HepG2 (cell line): ENCODE data around the gene ZNF562. TPM values are rescaled to one million over a fixed set of nuclear protein-coding genes. Genes with fewer than 3 reads are reported as not detected.

Source experiments
- ATF7 ChIP-seq, 2 experiments: fragments of 450-650 bp in 1 of 2; sonication (generic) in 1 of 2; formaldehyde crosslinking in 1 of 2; IDR thresholded peaks; 2 replicates each; pipeline versions ENCODE4 v1.4.0 to v1.6.1; 2016 to 2020; ENCODE audit warnings: antibody characterized with exemption in 1 of 2, mild to moderate bottlenecking in 1 of 2, missing genetic modification reagents in 1 of 2
- ATF7-NPFF ChIP-seq: sonication (generic); formaldehyde crosslinking; IDR thresholded peaks from 2 replicates; pipeline ENCODE4 v1.8.1; 2023; ENCODE audit warnings: mild to moderate bottlenecking, low read depth, missing genetic modification reagents, moderate library complexity
- BRCA1 ChIP-seq: sonication (generic); formaldehyde crosslinking; IDR thresholded peaks from 2 replicates; pipeline ENCODE4 v1.4.0; 2020; ENCODE audit warnings: missing genetic modification reagents
- BRD4 ChIP-seq: sonication (generic); formaldehyde crosslinking; IDR thresholded peaks from 2 replicates; pipeline ENCODE4 v1.4.0; 2020; ENCODE audit warnings: missing genetic modification reagents
- FOXM1 ChIP-seq: sonication (generic); formaldehyde crosslinking; IDR thresholded peaks from 2 replicates; pipeline ENCODE4 v1.5.0; 2020; ENCODE audit warnings: missing genetic modification reagents
- HMG20A ChIP-seq: IDR thresholded peaks from 2 replicates; pipeline ENCODE4 v1.6.1; 2016; ENCODE audit warnings: borderline replicate concordance
- HMGXB3 ChIP-seq: sonication (generic); formaldehyde crosslinking; IDR thresholded peaks from 2 replicates; pipeline ENCODE4 v1.4.0; 2020; ENCODE audit warnings: missing genetic modification reagents, borderline replicate concordance
- PHF20 ChIP-seq: sonication (generic); formaldehyde crosslinking; IDR thresholded peaks from 2 replicates; pipeline ENCODE4 v1.5.0; 2020; ENCODE audit warnings: mild to moderate bottlenecking, missing genetic modification reagents
- SOX13 ChIP-seq, 3 experiments: fragments of 450-650 bp in 1 of 3; sonication (generic) in 1 of 3; formaldehyde crosslinking in 1 of 3; IDR thresholded peaks in 2 of 3; conservative IDR thresholded peaks in 1 of 3; 2 replicates each; pipeline versions ENCODE4 v1.5.0 to v1.6.1; 2016 to 2020; ENCODE audit warnings: antibody characterized with exemption in 1 of 3, mild to moderate bottlenecking in 1 of 3, missing compliant biosample characterization in 1 of 3, missing genetic modification reagents in 1 of 3, moderate library complexity in 1 of 3
- TCF7L2 ChIP-seq: IDR thresholded peaks from 2 replicates; pipeline ENCODE4 v1.6.1; 2011; ENCODE audit warnings: mild to moderate bottlenecking, low read depth, low read length, moderate library complexity
- ZNF20 ChIP-seq: sonication (generic); formaldehyde crosslinking; IDR thresholded peaks from 2 replicates; pipeline ENCODE4 v1.4.0; 2020; ENCODE audit warnings: mild to moderate bottlenecking, moderate library complexity, missing genetic modification reagents
- ZNF230 ChIP-seq: sonication (generic); formaldehyde crosslinking; IDR thresholded peaks from 2 replicates; pipeline ENCODE4 v1.4.0; 2020; ENCODE audit warnings: mild to moderate bottlenecking, missing genetic modification reagents
- ZNF350 ChIP-seq: sonication (generic); formaldehyde crosslinking; IDR thresholded peaks from 2 replicates; pipeline ENCODE4 v1.4.0; 2020; ENCODE audit warnings: mild to moderate bottlenecking, low read depth, missing genetic modification reagents, borderline replicate concordance
- ZNF776 ChIP-seq: sonication (generic); formaldehyde crosslinking; IDR thresholded peaks from 2 replicates; pipeline ENCODE4 v1.4.0; 2020; ENCODE audit warnings: mild to moderate bottlenecking, missing genetic modification reagents
- ZSCAN25 ChIP-seq: sonication (generic); formaldehyde crosslinking; IDR thresholded peaks from 2 replicates; pipeline ENCODE4 v1.8.0; 2022; ENCODE audit warnings: mild to moderate bottlenecking, missing genetic modification reagents
- ZSCAN9 ChIP-seq: IDR thresholded peaks from 2 replicates; pipeline ENCODE4 v1.6.1; 2016; ENCODE audit warnings: borderline replicate concordance
- polyA plus RNA-seq, 8 experiments: library from polyadenylated mRNA; depleted of rRNA in 3 of 8; stranded (reverse) in 7 of 8; unstranded in 1 of 8; fragments of >200 nt; fragmentation: Illumina TruSeq in 4 of 8; extraction: Trizol in 4 of 8; gene quantifications; 2 replicates each; pipeline versions ENCODE4 v1.2.1 to v1.2.3, GENCODE V29; 2011 to 2016; ENCODE audit warnings: low read depth in 4 of 8, missing spikeins in 1 of 8, mixed read lengths in 1 of 8; ENCODE audit not compliant: insufficient read depth in 1 of 8
- total RNA-seq, 5 experiments: library from RNA; depleted of rRNA; stranded (reverse); fragments of >200 nt; fragmentation: Illumina TruSeq; extraction: Trizol; gene quantifications; 2 replicates each; pipeline ENCODE4 v1.2.3, GENCODE V29; 2016; ENCODE audit warnings: low read depth in 1 of 5
- TF ChIP-seq, protein P1 (sequence below): sonication (generic); formaldehyde crosslinking; IDR thresholded peaks from 2 replicates; pipeline ENCODE4 v1.8.0; 2022; ENCODE audit warnings: mild to moderate bottlenecking, missing genetic modification reagents; ENCODE audit not compliant: insufficient replicate concordance
- TF ChIP-seq, protein P2 (sequence below): sonication (generic); formaldehyde crosslinking; IDR thresholded peaks from 2 replicates; pipeline ENCODE4 v1.9.0; 2021; ENCODE audit warnings: missing genetic modification reagents, mild to moderate bottlenecking, borderline replicate concordance

The ZNF562 gene
- total and polyA plus RNA-seq, 2 of the 13 experiments (the other 11 are each of a cell fraction or from before 2014, with no cell fraction given): 13.1 to 32.7 TPM

GRCh38 chr19:9674663-9675357 lies at the start of gene ZNF562 (continued):
- TF ChIP-seq, protein P1, sequence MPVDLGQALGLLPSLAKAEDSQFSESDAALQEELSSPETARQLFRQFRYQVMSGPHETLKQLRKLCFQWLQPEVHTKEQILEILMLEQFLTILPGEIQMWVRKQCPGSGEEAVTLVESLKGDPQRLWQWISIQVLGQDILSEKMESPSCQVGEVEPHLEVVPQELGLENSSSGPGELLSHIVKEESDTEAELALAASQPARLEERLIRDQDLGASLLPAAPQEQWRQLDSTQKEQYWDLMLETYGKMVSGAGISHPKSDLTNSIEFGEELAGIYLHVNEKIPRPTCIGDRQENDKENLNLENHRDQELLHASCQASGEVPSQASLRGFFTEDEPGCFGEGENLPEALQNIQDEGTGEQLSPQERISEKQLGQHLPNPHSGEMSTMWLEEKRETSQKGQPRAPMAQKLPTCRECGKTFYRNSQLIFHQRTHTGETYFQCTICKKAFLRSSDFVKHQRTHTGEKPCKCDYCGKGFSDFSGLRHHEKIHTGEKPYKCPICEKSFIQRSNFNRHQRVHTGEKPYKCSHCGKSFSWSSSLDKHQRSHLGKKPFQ: peak; percentile 72
- no peak for TF ChIP-seq ATF7-NPFF (CRISPR knock-in tag)
- TF ChIP-seq SOX13 (IDR thresholded peaks at IDR 0.05): no peak
- TF ChIP-seq SOX13 (CRISPR knock-in tag; conservative IDR thresholded peaks at IDR 0.05 in 1 of 2, IDR thresholded peaks at IDR 0.05 in 1 of 2): peak in 1 of 2 experiments; percentile 5; a peak in 1 of 4 replicates
- peak; percentile 88 for TF ChIP-seq ATF7 (IDR thresholded peaks at IDR 0.05)
- peak; percentile 94 for TF ChIP-seq ATF7 (CRISPR knock-in tag; IDR thresholded peaks at IDR 0.05)
- TF ChIP-seq BRD4 (CRISPR knock-in tag): no peak
- no peak for TF ChIP-seq FOXM1 (CRISPR knock-in tag)
- peak; percentile 82; the same call in 1 of the 2 replicates for TF ChIP-seq ZNF350 (CRISPR knock-in tag)
- no peak for TF ChIP-seq BRCA1
- TF ChIP-seq HMG20A (CRISPR knock-in tag): no peak
- peak; percentile 63; the same call in 1 of the 2 replicates for TF ChIP-seq ZSCAN9 (CRISPR knock-in tag)
- TF ChIP-seq ZNF20 (CRISPR knock-in tag): no peak
- TF ChIP-seq, protein P2, sequence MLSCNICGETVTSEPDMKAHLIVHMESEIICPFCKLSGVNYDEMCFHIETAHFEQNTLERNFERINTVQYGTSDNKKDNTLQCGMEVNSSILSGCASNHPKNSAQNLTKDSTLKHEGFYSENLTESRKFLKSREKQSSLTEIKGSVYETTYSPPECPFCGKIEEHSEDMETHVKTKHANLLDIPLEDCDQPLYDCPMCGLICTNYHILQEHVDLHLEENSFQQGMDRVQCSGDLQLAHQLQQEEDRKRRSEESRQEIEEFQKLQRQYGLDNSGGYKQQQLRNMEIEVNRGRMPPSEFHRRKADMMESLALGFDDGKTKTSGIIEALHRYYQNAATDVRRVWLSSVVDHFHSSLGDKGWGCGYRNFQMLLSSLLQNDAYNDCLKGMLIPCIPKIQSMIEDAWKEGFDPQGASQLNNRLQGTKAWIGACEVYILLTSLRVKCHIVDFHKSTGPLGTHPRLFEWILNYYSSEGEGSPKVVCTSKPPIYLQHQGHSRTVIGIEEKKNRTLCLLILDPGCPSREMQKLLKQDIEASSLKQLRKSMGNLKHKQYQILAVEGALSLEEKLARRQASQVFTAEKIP (CRISPR knock-in tag): no peak
- TF ChIP-seq TCF7L2: no peak
- no peak for TF ChIP-seq ZNF776 (CRISPR knock-in tag)
- TF ChIP-seq HMGXB3 (CRISPR knock-in tag): peak; percentile 22; the same call in 1 of the 2 replicates
- peak; percentile 75; the same call in 1 of the 2 replicates for TF ChIP-seq ZNF230 (CRISPR knock-in tag)
- peak; percentile 79 for TF ChIP-seq PHF20 (CRISPR knock-in tag)
- no peak for TF ChIP-seq ZSCAN25 (CRISPR knock-in tag)
